Panc1 (cell line): ENCODE data around the gene TSNAX. TPM values are rescaled to one million over a fixed set of nuclear protein-coding genes. Genes with fewer than 3 reads are reported as not detected.

Source experiments
- ATAC-seq: fragments of 200-7000 bp; cut with Tn5 transposase; 2 replicates; pipeline ENCODE4 v1.9.1; 2020; ENCODE audit warnings: mild to moderate bottlenecking, moderate library complexity
- BruUV-seq: library from RNA; stranded (reverse); fragments of 400-500 nt; replicated peaks from 2 replicates; lab custom pipeline; 2021; lab: Mats Ljungman, UMichigan
- CTCF ChIA-PET: fragments of 300-600 bp; sonication (Branson Sonifier 250); formaldehyde crosslinking; loops from one replicate; lab custom pipeline; 2022; ENCODE audit warnings: antibody characterized with exemption; lab: Charles Lee
- POLR2A ChIA-PET: fragments of 300-600 bp; sonication (Branson Sonifier 250); formaldehyde crosslinking; loops from one replicate; lab custom pipeline; 2022; ENCODE audit warnings: antibody characterized with exemption; lab: Charles Lee
- DNase-seq: peaks from one replicate; pipeline ENCODE4 v3.0.0-alpha.2; 2010; ENCODE audit warnings: low read depth, low spot score
- H3K27ac ChIP-seq: 2 replicates; pipeline ENCODE4 v1.5.1; 2011; ENCODE audit warnings: mild to moderate bottlenecking, low read length, inconsistent platforms
- H3K27me3 ChIP-seq: fragments of 200-500 bp; sonication (Bioruptor generic); 2 replicates; pipeline ENCODE4 v1.6.0; 2014; ENCODE audit warnings: low read length, inconsistent platforms; ENCODE audit not compliant: control insufficient read depth, insufficient read depth
- H3K36me3 ChIP-seq: fragments of 200-500 bp; sonication (Bioruptor generic); 2 replicates; pipeline ENCODE4 v1.5.1; 2014; ENCODE audit warnings: inconsistent platforms, mild to moderate bottlenecking, low read length, moderate library complexity; ENCODE audit not compliant: control insufficient read depth, insufficient read depth
- H3K4me1 ChIP-seq: 2 replicates; pipeline ENCODE4 v1.5.1; 2011; ENCODE audit warnings: inconsistent platforms, mild to moderate bottlenecking, low read length, moderate library complexity; ENCODE audit not compliant: control insufficient read depth, insufficient read depth
- H3K4me3 ChIP-seq, 2 experiments: 2 replicates each; pipeline ENCODE4 v1.5.1; 2011 to 2012; ENCODE audit warnings: low read depth in 2 of 2, low read length in 2 of 2, mild to moderate bottlenecking in 2 of 2, inconsistent platforms in 1 of 2, moderate library complexity in 1 of 2
- H3K9me3 ChIP-seq: fragments of 200-500 bp; sonication (Bioruptor generic); 2 replicates; pipeline ENCODE4 v1.5.1; 2014; ENCODE audit warnings: low read depth, mild to moderate bottlenecking, inconsistent platforms, low read length, moderate library complexity; ENCODE audit not compliant: control insufficient read depth, insufficient read depth
- SIN3A ChIP-seq: IDR thresholded peaks from 2 replicates; pipeline ENCODE4 v1.6.1; 2012; ENCODE audit warnings: low read depth, mild to moderate bottlenecking, low read length, moderate library complexity, borderline replicate concordance; ENCODE audit not compliant: insufficient read depth
- in situ Hi-C: cut with HindIII; loops from 2 replicates; pipeline ENCODE4 v1.10.0; 2016; ENCODE audit warnings: low sequenced_read_pairs, low pct_unique_long_range_greater_than_20kb
- intact Hi-C: fragments of 100-400 bp; cut with micrococcal nuclease; formaldehyde crosslinking; loops from one replicate; pipeline ENCODE4 v1.10.0; 2022; ENCODE audit not compliant: unreplicated experiment
- total RNA-seq: library from RNA; stranded (reverse); gene quantifications from one replicate; pipeline ENCODE4 v1.2.1, GENCODE V29; 2021; ENCODE audit not compliant: unreplicated experiment
- TF ChIP-seq, protein P1 (sequence below), 2 experiments: IDR thresholded peaks; 2 replicates each; pipeline ENCODE4 v1.6.1; 2011 to 2012; ENCODE audit warnings: low read depth in 2 of 2, control low read depth in 1 of 2, low read length in 1 of 2, mild to moderate bottlenecking in 1 of 2, moderate library complexity in 1 of 2; ENCODE audit not compliant: insufficient read depth in 1 of 2
- TF ChIP-seq, protein P2 (sequence below): fragments of 450-650 bp; IDR thresholded peaks from 2 replicates; pipeline ENCODE4 v1.5.1; 2017; ENCODE audit warnings: mild to moderate bottlenecking

TSNAX gene
- total RNA-seq, 1 experiment from 2014 or later: 40.0 TPM

DNA sequence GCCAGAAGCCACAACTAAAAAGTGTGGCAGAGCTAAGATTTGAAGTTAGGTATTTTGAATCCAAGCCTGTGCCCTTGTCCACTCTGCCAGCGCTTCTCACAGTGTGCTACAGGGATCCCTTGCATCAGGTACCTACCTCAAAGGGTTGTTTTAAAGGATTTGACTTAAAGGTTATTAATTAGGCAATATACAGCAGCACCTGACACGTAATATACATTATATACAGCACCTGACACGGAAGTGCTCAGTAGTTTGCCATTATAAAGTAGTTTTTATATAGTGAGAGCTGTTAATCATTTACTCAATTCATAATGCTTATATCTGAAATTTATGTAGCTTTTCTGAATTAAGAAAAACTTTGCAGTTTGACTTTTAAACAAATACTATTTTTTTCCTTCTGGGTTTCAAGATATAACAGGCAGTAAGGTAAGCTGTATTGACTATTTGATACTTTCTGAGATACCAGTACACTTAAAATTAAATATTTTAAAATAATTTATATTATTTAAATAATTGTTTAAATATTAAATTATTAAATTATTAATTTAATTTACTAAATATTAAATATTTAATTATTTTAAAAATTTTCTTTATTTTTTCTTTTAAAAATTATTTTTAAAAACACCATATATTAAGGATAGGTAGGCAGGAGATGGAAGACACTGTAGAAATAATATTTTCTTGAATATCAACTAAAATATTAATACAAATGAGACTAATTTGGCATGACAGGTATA, 33.3 kb downstream of the TSNAX start:
- H3K27me3 ChIP-seq: no peaks in the 10 kb centered on the region
- ATAC-seq (no peak), DNase-seq (no peak)
- no peak for TF ChIP-seq SIN3A
- TF ChIP-seq, protein P1, sequence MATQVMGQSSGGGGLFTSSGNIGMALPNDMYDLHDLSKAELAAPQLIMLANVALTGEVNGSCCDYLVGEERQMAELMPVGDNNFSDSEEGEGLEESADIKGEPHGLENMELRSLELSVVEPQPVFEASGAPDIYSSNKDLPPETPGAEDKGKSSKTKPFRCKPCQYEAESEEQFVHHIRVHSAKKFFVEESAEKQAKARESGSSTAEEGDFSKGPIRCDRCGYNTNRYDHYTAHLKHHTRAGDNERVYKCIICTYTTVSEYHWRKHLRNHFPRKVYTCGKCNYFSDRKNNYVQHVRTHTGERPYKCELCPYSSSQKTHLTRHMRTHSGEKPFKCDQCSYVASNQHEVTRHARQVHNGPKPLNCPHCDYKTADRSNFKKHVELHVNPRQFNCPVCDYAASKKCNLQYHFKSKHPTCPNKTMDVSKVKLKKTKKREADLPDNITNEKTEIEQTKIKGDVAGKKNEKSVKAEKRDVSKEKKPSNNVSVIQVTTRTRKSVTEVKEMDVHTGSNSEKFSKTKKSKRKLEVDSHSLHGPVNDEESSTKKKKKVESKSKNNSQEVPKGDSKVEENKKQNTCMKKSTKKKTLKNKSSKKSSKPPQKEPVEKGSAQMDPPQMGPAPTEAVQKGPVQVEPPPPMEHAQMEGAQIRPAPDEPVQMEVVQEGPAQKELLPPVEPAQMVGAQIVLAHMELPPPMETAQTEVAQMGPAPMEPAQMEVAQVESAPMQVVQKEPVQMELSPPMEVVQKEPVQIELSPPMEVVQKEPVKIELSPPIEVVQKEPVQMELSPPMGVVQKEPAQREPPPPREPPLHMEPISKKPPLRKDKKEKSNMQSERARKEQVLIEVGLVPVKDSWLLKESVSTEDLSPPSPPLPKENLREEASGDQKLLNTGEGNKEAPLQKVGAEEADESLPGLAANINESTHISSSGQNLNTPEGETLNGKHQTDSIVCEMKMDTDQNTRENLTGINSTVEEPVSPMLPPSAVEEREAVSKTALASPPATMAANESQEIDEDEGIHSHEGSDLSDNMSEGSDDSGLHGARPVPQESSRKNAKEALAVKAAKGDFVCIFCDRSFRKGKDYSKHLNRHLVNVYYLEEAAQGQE (IDR thresholded peaks at IDR 0.05; ENCODE audit: insufficient read depth in 1 of 2, low read depth in 2 of 2, low read length in 1 of 2): no peak
- intact Hi-C loops (no loop called here), in situ Hi-C loops (no loop called here)
- POLR2A ChIA-PET: no interaction called here
- H3K4me3 ChIP-seq: no peak overlapping the region
- no peaks in the 10 kb centered on the region for H3K9me3 ChIP-seq
- H3K4me1 ChIP-seq: no peaks in the 10 kb centered on the region; the same call in 1 of the 2 replicates
- peaks cover 8% of the 10 kb centered on the region for H3K36me3 ChIP-seq
- H3K27ac ChIP-seq: no peak overlapping the region
- CTCF ChIA-PET: no interaction called here
- BruUV-seq: no TSS peak

GRCh38 chr1:231563247-231563646, 34.8 kb downstream of the TSNAX start:
- in situ Hi-C loops: no loop called here
- ATAC-seq: no peak
- no peak for DNase-seq

More at GRCh38 chr1:231563247-231563646, 34.8 kb downstream of the TSNAX start:
- POLR2A ChIA-PET: no interaction called here
- TF ChIP-seq, protein P1 (IDR thresholded peaks at IDR 0.05; ENCODE audit: insufficient read depth in 1 of 2, low read depth in 2 of 2, low read length in 1 of 2): no peak
- TF ChIP-seq, protein P2, sequence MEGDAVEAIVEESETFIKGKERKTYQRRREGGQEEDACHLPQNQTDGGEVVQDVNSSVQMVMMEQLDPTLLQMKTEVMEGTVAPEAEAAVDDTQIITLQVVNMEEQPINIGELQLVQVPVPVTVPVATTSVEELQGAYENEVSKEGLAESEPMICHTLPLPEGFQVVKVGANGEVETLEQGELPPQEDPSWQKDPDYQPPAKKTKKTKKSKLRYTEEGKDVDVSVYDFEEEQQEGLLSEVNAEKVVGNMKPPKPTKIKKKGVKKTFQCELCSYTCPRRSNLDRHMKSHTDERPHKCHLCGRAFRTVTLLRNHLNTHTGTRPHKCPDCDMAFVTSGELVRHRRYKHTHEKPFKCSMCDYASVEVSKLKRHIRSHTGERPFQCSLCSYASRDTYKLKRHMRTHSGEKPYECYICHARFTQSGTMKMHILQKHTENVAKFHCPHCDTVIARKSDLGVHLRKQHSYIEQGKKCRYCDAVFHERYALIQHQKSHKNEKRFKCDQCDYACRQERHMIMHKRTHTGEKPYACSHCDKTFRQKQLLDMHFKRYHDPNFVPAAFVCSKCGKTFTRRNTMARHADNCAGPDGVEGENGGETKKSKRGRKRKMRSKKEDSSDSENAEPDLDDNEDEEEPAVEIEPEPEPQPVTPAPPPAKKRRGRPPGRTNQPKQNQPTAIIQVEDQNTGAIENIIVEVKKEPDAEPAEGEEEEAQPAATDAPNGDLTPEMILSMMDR: no peak
- TF ChIP-seq SIN3A: no peak
- H3K27me3 ChIP-seq: no peaks in the 10 kb centered on the region
- CTCF ChIA-PET: no interaction called here
- no peak overlapping the region for H3K27ac ChIP-seq
- intact Hi-C loops: no loop called here
- H3K36me3 ChIP-seq: peaks cover 8% of the 10 kb centered on the region
- H3K4me3 ChIP-seq: no peak overlapping the region
- BruUV-seq: no TSS peak
- no peaks in the 10 kb centered on the region for H3K9me3 ChIP-seq
- H3K4me1 ChIP-seq: no peaks in the 10 kb centered on the region; the same call in 1 of the 2 replicates
